Left ventricle myocardium inferior (tissue), 1 donor: ENCODE results near the gene POC1B. TPM values are rescaled to one million over a fixed set of nuclear protein-coding genes. Genes with fewer than 3 reads are reported as not detected.

Source experiments
- DNase-seq: peaks from one replicate; pipeline ENCODE4 v3.0.0-alpha.2; 2020
- H3K27ac ChIP-seq: fragments of 200-600 bp; replicated peaks from 2 replicates; pipeline ENCODE4 v1.8.0; 2021
- H3K27me3 ChIP-seq: fragments of 200-600 bp; 2 replicates; pipeline ENCODE4 v1.8.0; 2021; ENCODE audit warnings: low read depth
- H3K36me3 ChIP-seq: fragments of 200-600 bp; 2 replicates; pipeline ENCODE4 v1.8.0; 2021
- H3K4me1 ChIP-seq: fragments of 200-600 bp; 2 replicates; pipeline ENCODE4 v1.8.0; 2021
- H3K4me3 ChIP-seq: fragments of 200-600 bp; 2 replicates; pipeline ENCODE4 v1.8.0; 2021; ENCODE audit warnings: mild to moderate bottlenecking, moderate library complexity
- H3K9me3 ChIP-seq: fragments of 200-600 bp; replicated peaks from 2 replicates; pipeline ENCODE4 v1.8.0; 2021
- CTCF ChIP-seq: fragments of 200-600 bp; IDR thresholded peaks from 2 replicates; pipeline ENCODE4 v1.8.0; 2021; ENCODE audit warnings: antibody characterized with exemption, mild to moderate bottlenecking, borderline replicate concordance
- intact Hi-C: fragments of 100-400 bp; cut with micrococcal nuclease; formaldehyde crosslinking; loops from one replicate; pipeline ENCODE4 v1.11.0; 2022
- total RNA-seq: library from RNA; stranded (reverse); fragmentation: NEBNext Ultra II Directional; extraction: Animal tissue kit (Norgen Biotek cat#: 25700); gene quantifications from one replicate; pipeline ENCODE4 v1.2.1, GENCODE V29; 2021
- donor health status: DM: no; HTN: yes; CAD: no; lungs with severe emphysema.

Gene POC1B
- total RNA-seq, 1 donor from 2014 or later = 8.6 TPM

GRCh38 chr12:89376202-89376529 is 149.7 kb downstream of the POC1B start:
- Histone ChIP-seq H3K9me3 (no peaks in the 10 kb centered on the region), H3K4me3 (no peak overlapping the region), H3K4me1 (peaks cover 43% of the 10 kb centered on the region), H3K36me3 (no peaks in the 10 kb centered on the region), H3K27ac (no peak overlapping the region), H3K27me3 (no peaks in the 10 kb centered on the region)
- intact Hi-C loops = no loop called here
- no peak for DNase-seq
- TF ChIP-seq CTCF = no peak

- Histone ChIP-seq H3K4me1 (peaks cover 31% of the 10 kb centered on the region), H3K4me3 (no peak overlapping the region), H3K9me3 (no peaks in the 10 kb centered on the region), H3K36me3 (no peaks in the 10 kb centered on the region), H3K27me3 (no peaks in the 10 kb centered on the region), H3K27ac (peak overlapping the region; percentile 70)
- no peak for DNase-seq
- TF ChIP-seq CTCF = no peak
- intact Hi-C loops = no loop called here
These were observed 151.9 kb downstream of the POC1B start for GRCh38 chr12:89373763-89374572.

- H3K9me3 ChIP-seq = no peaks in the 10 kb centered on the region
- no peak for DNase-seq
- H3K4me3 ChIP-seq = no peak overlapping the region
- peaks cover 27% of the 10 kb centered on the region for H3K4me1 ChIP-seq
- no peaks in the 10 kb centered on the region for H3K27me3 ChIP-seq
- intact Hi-C loops = no loop called here
- no peaks in the 10 kb centered on the region for H3K36me3 ChIP-seq
- peak overlapping the region; percentile 70 for H3K27ac ChIP-seq
- TF ChIP-seq CTCF = no peak
These were observed 153.1 kb downstream of the POC1B start for GRCh38 chr12:89372584-89373370.

GRCh38 chr12:89370850-89371249 is 155.0 kb downstream of the POC1B start:
- H3K4me1 ChIP-seq = peaks cover 27% of the 10 kb centered on the region
- no peak for DNase-seq

GRCh38 chr12:89370421-89370831 is 155.4 kb downstream of the POC1B start:
- no peaks in the 10 kb centered on the region for H3K9me3 ChIP-seq
- no peaks in the 10 kb centered on the region for H3K27me3 ChIP-seq
- H3K36me3 ChIP-seq = no peaks in the 10 kb centered on the region
- H3K4me3 ChIP-seq = no peak overlapping the region
- intact Hi-C loops = no loop called here
- peaks cover 27% of the 10 kb centered on the region for H3K4me1 ChIP-seq
- DNase-seq = no peak
- TF ChIP-seq CTCF = no peak
- no peak overlapping the region for H3K27ac ChIP-seq

More at GRCh38 chr12:89370850-89371249, 155.0 kb downstream of the POC1B start:
- intact Hi-C loops = no loop called here
- no peak overlapping the region for H3K4me3 ChIP-seq
- H3K27ac ChIP-seq = no peak overlapping the region
- no peak for TF ChIP-seq CTCF
- no peaks in the 10 kb centered on the region for H3K27me3 ChIP-seq
- no peaks in the 10 kb centered on the region for H3K9me3 ChIP-seq
- H3K36me3 ChIP-seq = no peaks in the 10 kb centered on the region

Other genes starting within 250 kb of the POC1B start
- gene DUSP6, start 173.5 kb downstream of the POC1B start, total RNA-seq = 16.1 TPM
- 2.1 TPM for gene GALNT4, start 1.3 kb downstream of the POC1B start, total RNA-seq
- 10.7 TPM for gene ATP2B1, start 182.8 kb upstream of the POC1B start, total RNA-seq